Germinal center (tissue), 1 donor: Measurements from ENCODE around the gene PRH1.

Experiments
- DNase-seq: peaks from one replicate; pipeline ENCODE4 v3.0.0; 2012; ENCODE audit warnings: mixed read lengths, low spot score

PRH1 gene

GRCh38 chr12:10838461-10838860 is 45.6 kb downstream of the PRH1 start:
- DNase-seq = no peak
